GM12878 (cell line): Measurements from ENCODE around the gene LRRC27. TPM values are rescaled to one million over a fixed set of nuclear protein-coding genes. Genes with fewer than 3 reads are reported as not detected.

Experiments used
- ATAC-seq: fragments of 200-7000 bp; cut with Tn5 transposase; 3 replicates; pipeline ENCODE4 v1.9.1; 2020; ENCODE audit warnings: mild to moderate bottlenecking, moderate library complexity
- BruUV-seq: library from RNA; stranded (reverse); fragments of 400-500 nt; replicated peaks from 2 replicates; lab custom pipeline; 2021; lab: Mats Ljungman, UMichigan
- CTCF ChIA-PET: fragments of 300-600 bp; sonication (Branson Sonifier 250); formaldehyde crosslinking; extraction: SDS; loops from one replicate; lab custom pipeline; 2021; ENCODE audit warnings: inconsistent platforms; lab: Yijun Ruan, JAX
- POLR2A ChIA-PET: fragments of 350-600 bp; formaldehyde crosslinking; extraction: SDS; loops from one replicate; lab custom pipeline; 2021; ENCODE audit warnings: inconsistent platforms; lab: Charles Lee
- RAD21 ChIA-PET: fragments of 300-600 bp; sonication (Branson Sonifier 250); formaldehyde crosslinking; loops from one replicate; lab custom pipeline; 2023; ENCODE audit warnings: antibody characterized with exemption; ENCODE audit not compliant: unreplicated experiment; lab: Charles Lee
- SMC1A ChIA-PET: fragments of 300-600 bp; sonication (Branson Sonifier 250); formaldehyde crosslinking; loops from one replicate; lab custom pipeline; 2023; ENCODE audit not compliant: unreplicated experiment, uncharacterized antibody; lab: Charles Lee
- DNase-seq: peaks from one replicate; pipeline ENCODE4 v3.0.0-alpha.2; 2011; ENCODE audit warnings: low read depth, low spot score
- FAIRE-seq: peaks from 3 replicates; lab custom pipeline; 2011; peaks lifted over from hg19 to GRCh38; lab: Jason Lieb, UNC
- H2AFZ ChIP-seq: 2 replicates; pipeline ENCODE4 v1.6.0; 2011; ENCODE audit warnings: low read depth, low read length, control low read depth; ENCODE audit not compliant: control insufficient read depth
- H3K27ac ChIP-seq: 2 replicates; pipeline ENCODE4 v1.5.1; 2011; ENCODE audit warnings: control low read depth; ENCODE audit not compliant: control insufficient read depth, insufficient read depth
- H3K27me3 ChIP-seq, 2 experiments: replicated peaks in 1 of 2; 2 replicates each; pipeline versions ENCODE4 v1.6.0 to v1.6.1; 2011; ENCODE audit warnings: low read length in 1 of 2; ENCODE audit not compliant: control insufficient read depth in 2 of 2, insufficient read depth in 2 of 2
- H3K36me3 ChIP-seq, 2 experiments: 2 replicates each; pipeline ENCODE4 v1.5.1; 2011; ENCODE audit warnings: low read length in 1 of 2; ENCODE audit not compliant: control insufficient read depth in 2 of 2, insufficient read depth in 2 of 2
- H3K4me1 ChIP-seq: 2 replicates; pipeline ENCODE4 v1.6.1; 2011; ENCODE audit warnings: mild to moderate bottlenecking, low read length, moderate library complexity, mixed read lengths; ENCODE audit not compliant: control insufficient read depth, insufficient read depth
- H3K4me2 ChIP-seq: 2 replicates; pipeline ENCODE4 v1.6.0; 2011; ENCODE audit warnings: control low read depth; ENCODE audit not compliant: control insufficient read depth, insufficient read depth
- H3K4me3 ChIP-seq: fragments of 200-600 bp; sonication (generic); 2 replicates; pipeline ENCODE4 v1.5.1; 2016
- H3K79me2 ChIP-seq: 2 replicates; pipeline ENCODE4 v1.6.0; 2011; ENCODE audit warnings: low read length; ENCODE audit not compliant: control insufficient read depth, insufficient read depth
- H3K9ac ChIP-seq: 2 replicates; pipeline ENCODE4 v1.8.0; 2011; ENCODE audit warnings: low read length, control low read depth, mixed read lengths; ENCODE audit not compliant: control insufficient read depth, insufficient read depth
- H3K9me3 ChIP-seq: replicated peaks from 3 replicates; pipeline ENCODE4 v1.5.1; 2011; ENCODE audit warnings: mild to moderate bottlenecking, low read length; ENCODE audit not compliant: control insufficient read depth, insufficient read depth
- H4K20me1 ChIP-seq: 2 replicates; pipeline ENCODE4 v1.6.0; 2011; ENCODE audit not compliant: control insufficient read depth, insufficient read depth
- CBFB ChIP-seq: IDR thresholded peaks from 2 replicates; pipeline ENCODE4 v1.6.1; 2016; ENCODE audit warnings: antibody characterized with exemption, low read depth
- KDM1A ChIP-seq: fragments of 200-600 bp; sonication (generic); IDR thresholded peaks from 2 replicates; pipeline ENCODE4 v1.6.1; 2016; ENCODE audit warnings: borderline replicate concordance
- RAD21 ChIP-seq: IDR thresholded peaks from 2 replicates; pipeline ENCODE4 v1.6.1; 2011; ENCODE audit warnings: mild to moderate bottlenecking, low read depth, low read length, moderate library complexity; ENCODE audit not compliant: insufficient read depth
- SPI1 ChIP-seq: IDR thresholded peaks from 2 replicates; pipeline ENCODE4 v1.6.1; 2011; ENCODE audit warnings: low read depth, mild to moderate bottlenecking, low read length, moderate library complexity, borderline replicate concordance; ENCODE audit not compliant: insufficient read depth
- TCF3 ChIP-seq: IDR thresholded peaks from 2 replicates; pipeline ENCODE4 v1.6.1; 2012; ENCODE audit warnings: low read depth, mild to moderate bottlenecking, low read length, borderline replicate concordance; ENCODE audit not compliant: insufficient read depth
- WGBS: methylation state at CpG from one replicate; pipeline ENCODE4 v1.1.6; 2016; ENCODE audit warnings: low lambda C conversion rate; ENCODE audit not compliant: insufficient replicate concordance, insufficient coverage; ENCODE audit errors: missing lambda C conversion rate; 5-methylcytosine and 5-hydroxymethylcytosine counted together
- in situ Hi-C: fragments of 300-500 bp; cut with MboI; formaldehyde crosslinking; loops from 9 replicates; pipeline ENCODE4 v1.14.3; 2018; ENCODE audit warnings: mixed read lengths
- intact Hi-C: fragments of 100-400 bp; cut with micrococcal nuclease; formaldehyde crosslinking; loops from one replicate; pipeline ENCODE4 v1.14.2; 2022; ENCODE audit not compliant: unreplicated experiment
- polyA plus RNA-seq, 11 experiments: library from polyadenylated mRNA; depleted of rRNA in 4 of 11; unstranded in 6 of 11; stranded (reverse) in 5 of 11; fragments of >200 nt; fragmentation: Nextera tagmentation in 4 of 11; fragmentation: Illumina TruSeq in 1 of 11; extraction: Ambion mirVana in 4 of 11; extraction: Trizol in 1 of 11; gene quantifications; 1 replicate in 1 of 11; 2 replicates in 10 of 11; pipeline versions ENCODE4 v1.2.1 to v1.2.3, GENCODE V29; 2011 to 2016; ENCODE audit warnings: inconsistent platforms in 2 of 11, missing spikeins in 2 of 11, low read depth in 1 of 11
- total RNA-seq, 4 experiments: library from RNA; depleted of rRNA in 3 of 4; stranded (reverse); fragments of >200 nt in 3 of 4; fragmentation: Illumina TruSeq in 1 of 4; extraction: Trizol in 1 of 4; gene quantifications; 2 replicates each; pipeline versions ENCODE4 v1.2.1 to v1.2.3, GENCODE V29; 2013 to 2021
- TF ChIP-seq, protein P1 (sequence below): fragments of 450-650 bp; IDR thresholded peaks from 2 replicates; pipeline ENCODE4 v1.6.1; 2016; ENCODE audit warnings: mild to moderate bottlenecking
- TF ChIP-seq, protein P2 (sequence below): IDR thresholded peaks from 2 replicates; pipeline ENCODE4 v1.6.1; 2011; ENCODE audit warnings: low read depth, mild to moderate bottlenecking, low read length, moderate library complexity, borderline replicate concordance; ENCODE audit errors: extremely low read depth
- TF ChIP-seq, protein P3 (sequence below): IDR thresholded peaks from 2 replicates; pipeline ENCODE4 v1.6.1; 2011; ENCODE audit warnings: borderline replicate concordance, low read depth, mild to moderate bottlenecking, moderate library complexity, low read length; ENCODE audit not compliant: insufficient read depth, poor library complexity, severe bottlenecking
- TF ChIP-seq, protein P4 (sequence below): IDR thresholded peaks from 2 replicates; pipeline ENCODE4 v1.6.1; 2012; ENCODE audit warnings: low read depth, low read length, improper control_type of control experiment
- TF ChIP-seq, protein P5 (sequence below): fragments of 450-650 bp; formaldehyde crosslinking; IDR thresholded peaks from 2 replicates; pipeline ENCODE4 v1.4.0; 2022; ENCODE audit warnings: mild to moderate bottlenecking, moderate library complexity
- TF ChIP-seq, protein P6 (sequence below): IDR thresholded peaks from 2 replicates; pipeline ENCODE4 v1.6.1; 2011; ENCODE audit warnings: mild to moderate bottlenecking, low read depth, low read length, moderate library complexity; ENCODE audit not compliant: insufficient replicate concordance

LRRC27 gene
- total and polyA plus RNA-seq, 10 of the 15 experiments (the other 5 are each of a cell fraction or from before 2014, with no cell fraction given) = 0.48 to 6.9 (median 4.7) TPM

DNA sequence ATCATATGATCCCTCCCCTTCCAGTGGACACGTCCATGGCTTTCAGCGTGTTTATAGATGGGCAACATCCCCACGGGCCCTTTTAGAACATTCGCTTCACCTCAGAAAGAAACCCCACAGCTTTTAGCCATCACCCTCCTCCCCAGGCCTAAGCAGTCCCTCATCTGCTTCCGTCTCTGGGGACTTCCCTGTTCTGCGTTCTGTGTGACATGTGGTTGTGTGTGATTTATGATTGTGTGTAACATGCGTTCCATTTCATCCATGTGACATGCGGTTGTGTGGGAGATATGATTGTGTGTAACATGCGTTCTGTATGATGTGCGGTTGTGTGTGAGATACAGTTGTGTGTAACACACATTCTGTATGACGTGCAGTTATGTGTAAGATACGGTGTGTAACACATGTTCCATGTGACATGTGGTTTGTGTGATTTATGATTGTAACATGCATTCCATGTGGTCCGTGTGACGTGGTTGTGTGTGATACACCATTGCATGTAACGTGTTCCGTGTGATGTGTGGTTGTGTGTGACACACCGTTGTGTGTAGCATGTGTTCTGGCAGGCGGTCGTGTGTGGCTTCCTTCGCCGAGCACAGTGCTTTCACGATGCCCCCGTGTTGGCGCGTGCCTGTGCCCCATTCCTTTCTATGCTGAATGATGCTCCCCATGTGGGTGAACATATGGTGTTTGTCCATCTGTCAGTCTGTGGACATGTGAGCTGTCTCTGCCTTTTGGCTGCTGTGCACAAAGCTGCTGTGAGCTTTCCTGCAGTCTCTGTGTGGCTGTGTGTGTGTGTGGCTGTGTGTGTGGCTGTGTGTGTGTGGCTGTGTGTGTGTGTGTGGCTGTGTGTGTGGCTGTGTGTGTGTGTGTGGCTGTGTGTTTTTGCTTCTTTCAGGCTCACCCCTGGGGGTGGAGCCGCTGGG is 91.2 kb downstream of the LRRC27 start:
- DNase-seq = no peak
- Histone ChIP-seq H3K4me1 (peaks cover 26% of the 10 kb centered on the region), H3K9ac (no peak overlapping the region), H3K27ac (peak overlapping the region; percentile 14; the same call in 1 of the 2 replicates), H2AFZ (peak overlapping the region; percentile 81), H3K4me2 (no peak overlapping the region), H3K4me3 (no peak overlapping the region), H3K79me2 (no peaks in the 10 kb centered on the region), H4K20me1 (no peaks in the 10 kb centered on the region), H3K27me3 (no peaks in the 10 kb centered on the region; a peak in 1 of 4 replicates), H3K36me3 (no peaks in the 10 kb centered on the region), H3K9me3 (no peaks in the 10 kb centered on the region)
- ChIA-PET SMC1A (no interaction called here), POLR2A (interaction anchor here (0.7 kb wide), 1 partner anchor 20 kb away, joined by 3 read pairs; no protein-coding TSS in a partner anchor), CTCF (interaction anchor here (0.8 to 1.5 kb wide), 3 partner anchors 20 to 36 kb away, joined by 3 to 8 read pairs (median 5); no protein-coding TSS in a partner anchor), RAD21 (interaction anchor here (1.4 kb wide), 1 partner anchor 32 kb away, joined by 3 read pairs; no protein-coding TSS in a partner anchor)
- in situ Hi-C loops = no loop called here
- intact Hi-C loops = no loop called here
- no TSS peak for BruUV-seq
- FAIRE-seq = peak; percentile 83
- ATAC-seq = peak; percentile 13; the same call in 1 of the 3 replicates
- WGBS = 70% methylated on average over 26 of the region's 26 CpGs
- TF ChIP-seq, protein P1, sequence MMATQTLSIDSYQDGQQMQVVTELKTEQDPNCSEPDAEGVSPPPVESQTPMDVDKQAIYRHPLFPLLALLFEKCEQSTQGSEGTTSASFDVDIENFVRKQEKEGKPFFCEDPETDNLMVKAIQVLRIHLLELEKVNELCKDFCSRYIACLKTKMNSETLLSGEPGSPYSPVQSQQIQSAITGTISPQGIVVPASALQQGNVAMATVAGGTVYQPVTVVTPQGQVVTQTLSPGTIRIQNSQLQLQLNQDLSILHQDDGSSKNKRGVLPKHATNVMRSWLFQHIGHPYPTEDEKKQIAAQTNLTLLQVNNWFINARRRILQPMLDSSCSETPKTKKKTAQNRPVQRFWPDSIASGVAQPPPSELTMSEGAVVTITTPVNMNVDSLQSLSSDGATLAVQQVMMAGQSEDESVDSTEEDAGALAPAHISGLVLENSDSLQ = peak; percentile 81
- 0 out of 2 replicates have a peak, but pooled peaks have one; percentile 40 for TF ChIP-seq TCF3
- no peak for TF ChIP-seq KDM1A
- TF ChIP-seq, protein P2, sequence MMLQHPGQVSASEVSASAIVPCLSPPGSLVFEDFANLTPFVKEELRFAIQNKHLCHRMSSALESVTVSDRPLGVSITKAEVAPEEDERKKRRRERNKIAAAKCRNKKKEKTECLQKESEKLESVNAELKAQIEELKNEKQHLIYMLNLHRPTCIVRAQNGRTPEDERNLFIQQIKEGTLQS = no peak
- TF ChIP-seq, protein P3, sequence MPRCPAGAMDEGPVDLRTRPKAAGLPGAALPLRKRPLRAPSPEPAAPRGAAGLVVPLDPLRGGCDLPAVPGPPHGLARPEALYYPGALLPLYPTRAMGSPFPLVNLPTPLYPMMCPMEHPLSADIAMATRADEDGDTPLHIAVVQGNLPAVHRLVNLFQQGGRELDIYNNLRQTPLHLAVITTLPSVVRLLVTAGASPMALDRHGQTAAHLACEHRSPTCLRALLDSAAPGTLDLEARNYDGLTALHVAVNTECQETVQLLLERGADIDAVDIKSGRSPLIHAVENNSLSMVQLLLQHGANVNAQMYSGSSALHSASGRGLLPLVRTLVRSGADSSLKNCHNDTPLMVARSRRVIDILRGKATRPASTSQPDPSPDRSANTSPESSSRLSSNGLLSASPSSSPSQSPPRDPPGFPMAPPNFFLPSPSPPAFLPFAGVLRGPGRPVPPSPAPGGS = peak; percentile 94
- TF ChIP-seq CBFB = no peak
- TF ChIP-seq, protein P4, sequence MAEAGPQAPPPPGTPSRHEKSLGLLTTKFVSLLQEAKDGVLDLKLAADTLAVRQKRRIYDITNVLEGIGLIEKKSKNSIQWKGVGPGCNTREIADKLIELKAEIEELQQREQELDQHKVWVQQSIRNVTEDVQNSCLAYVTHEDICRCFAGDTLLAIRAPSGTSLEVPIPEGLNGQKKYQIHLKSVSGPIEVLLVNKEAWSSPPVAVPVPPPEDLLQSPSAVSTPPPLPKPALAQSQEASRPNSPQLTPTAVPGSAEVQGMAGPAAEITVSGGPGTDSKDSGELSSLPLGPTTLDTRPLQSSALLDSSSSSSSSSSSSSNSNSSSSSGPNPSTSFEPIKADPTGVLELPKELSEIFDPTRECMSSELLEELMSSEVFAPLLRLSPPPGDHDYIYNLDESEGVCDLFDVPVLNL = no peak
- no peak for TF ChIP-seq RAD21
- TF ChIP-seq SPI1 = 0 out of 2 replicates have a peak, but pooled peaks have one; percentile 10
- TF ChIP-seq, protein P5, sequence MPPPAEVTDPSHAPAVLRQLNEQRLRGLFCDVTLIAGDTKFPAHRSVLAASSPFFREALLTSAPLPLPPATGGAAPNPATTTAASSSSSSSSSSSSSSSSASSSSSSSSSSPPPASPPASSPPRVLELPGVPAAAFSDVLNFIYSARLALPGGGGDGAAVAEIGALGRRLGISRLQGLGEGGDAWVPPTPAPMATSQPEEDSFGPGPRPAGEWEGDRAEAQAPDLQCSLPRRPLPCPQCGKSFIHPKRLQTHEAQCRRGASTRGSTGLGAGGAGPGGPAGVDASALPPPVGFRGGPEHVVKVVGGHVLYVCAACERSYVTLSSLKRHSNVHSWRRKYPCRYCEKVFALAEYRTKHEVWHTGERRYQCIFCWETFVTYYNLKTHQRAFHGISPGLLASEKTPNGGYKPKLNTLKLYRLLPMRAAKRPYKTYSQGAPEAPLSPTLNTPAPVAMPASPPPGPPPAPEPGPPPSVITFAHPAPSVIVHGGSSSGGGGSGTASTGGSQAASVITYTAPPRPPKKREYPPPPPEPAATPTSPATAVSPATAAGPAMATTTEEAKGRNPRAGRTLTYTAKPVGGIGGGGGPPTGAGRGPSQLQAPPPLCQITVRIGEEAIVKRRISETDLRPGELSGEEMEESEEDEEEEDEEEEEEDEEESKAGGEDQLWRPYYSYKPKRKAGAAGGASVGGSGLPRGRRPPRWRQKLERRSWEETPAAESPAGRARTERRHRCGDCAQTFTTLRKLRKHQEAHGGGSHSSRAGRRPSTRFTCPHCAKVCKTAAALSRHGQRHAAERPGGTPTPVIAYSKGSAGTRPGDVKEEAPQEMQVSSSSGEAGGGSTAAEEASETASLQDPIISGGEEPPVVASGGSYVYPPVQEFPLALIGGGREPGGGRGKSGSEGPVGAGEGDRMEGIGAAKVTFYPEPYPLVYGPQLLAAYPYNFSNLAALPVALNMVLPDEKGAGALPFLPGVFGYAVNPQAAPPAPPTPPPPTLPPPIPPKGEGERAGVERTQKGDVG = no peak
- TF ChIP-seq, protein P6, sequence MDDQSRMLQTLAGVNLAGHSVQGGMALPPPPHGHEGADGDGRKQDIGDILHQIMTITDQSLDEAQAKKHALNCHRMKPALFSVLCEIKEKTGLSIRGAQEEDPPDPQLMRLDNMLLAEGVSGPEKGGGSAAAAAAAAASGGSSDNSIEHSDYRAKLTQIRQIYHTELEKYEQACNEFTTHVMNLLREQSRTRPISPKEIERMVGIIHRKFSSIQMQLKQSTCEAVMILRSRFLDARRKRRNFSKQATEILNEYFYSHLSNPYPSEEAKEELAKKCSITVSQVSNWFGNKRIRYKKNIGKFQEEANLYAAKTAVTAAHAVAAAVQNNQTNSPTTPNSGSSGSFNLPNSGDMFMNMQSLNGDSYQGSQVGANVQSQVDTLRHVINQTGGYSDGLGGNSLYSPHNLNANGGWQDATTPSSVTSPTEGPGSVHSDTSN = peak; percentile 71
